IMR-90 (cell line): ENCODE measurements around the gene EIF4G3. TPM values are rescaled to one million over a fixed set of nuclear protein-coding genes. Genes with fewer than 3 reads are reported as not detected.

Source experiments
- ATAC-seq: fragments of 200-7000 bp; cut with Tn5 transposase; 2 replicates; pipeline ENCODE4 v1.9.1; 2020; ENCODE audit warnings: low read depth, mild to moderate bottlenecking, moderate library complexity
- BruUV-seq: library from RNA; stranded (reverse); fragments of 400-500 nt; replicated peaks from 2 replicates; lab custom pipeline; 2021; lab: Mats Ljungman, UMichigan
- CTCF ChIA-PET: fragments of 300-600 bp; formaldehyde crosslinking; extraction: SDS; loops from one replicate; lab custom pipeline; 2021; ENCODE audit warnings: antibody characterized with exemption; lab: Yijun Ruan, JAX
- POLR2A ChIA-PET: fragments of 300-600 bp; sonication (Branson Sonifier 250); formaldehyde crosslinking; loops from one replicate; lab custom pipeline; 2022; ENCODE audit warnings: antibody characterized with exemption; ENCODE audit not compliant: unreplicated experiment; lab: Charles Lee
- DNase-seq: peaks from one replicate; pipeline ENCODE4 v3.0.0; 2013
- H2AFZ ChIP-seq: replicated peaks from 2 replicates; pipeline ENCODE3; 2013; ENCODE audit warnings: low read length, mild to moderate bottlenecking; ENCODE audit not compliant: poor library complexity
- H2AK5ac ChIP-seq: 2 replicates; pipeline ENCODE4 v1.6.1; 2013; ENCODE audit warnings: low read depth, low read length, inconsistent platforms
- H2AK9ac ChIP-seq: replicated peaks from 2 replicates; pipeline ENCODE3; 2013; ENCODE audit warnings: mild to moderate bottlenecking, low read depth, low read length, moderate library complexity; ENCODE audit not compliant: poor library complexity
- H2BK120ac ChIP-seq: 2 replicates; pipeline ENCODE4 v1.6.1; 2013; ENCODE audit warnings: low read depth, low read length, inconsistent platforms
- H2BK15ac ChIP-seq: 3 replicates; pipeline ENCODE4 v1.6.1; 2013; ENCODE audit warnings: low read depth, low read length, inconsistent platforms
- H2BK20ac ChIP-seq: 2 replicates; pipeline ENCODE4 v1.6.1; 2013; ENCODE audit warnings: low read depth, mild to moderate bottlenecking, inconsistent platforms, low read length, moderate library complexity
- H2BK5ac ChIP-seq: 2 replicates; pipeline ENCODE4 v1.6.1; 2013; ENCODE audit warnings: mild to moderate bottlenecking, low read depth, low read length, inconsistent platforms; ENCODE audit not compliant: poor library complexity, severe bottlenecking
- H3K14ac ChIP-seq: replicated peaks from 2 replicates; pipeline ENCODE4 v1.6.1; 2013; ENCODE audit warnings: low read depth, low read length, inconsistent platforms
- H3K18ac ChIP-seq: 2 replicates; pipeline ENCODE4 v1.6.1; 2013; ENCODE audit warnings: low read depth, low read length, control low read depth
- H3K23ac ChIP-seq: 2 replicates; pipeline ENCODE4 v1.6.1; 2013; ENCODE audit warnings: low read depth, low read length, inconsistent platforms
- H3K27ac ChIP-seq: 2 replicates; pipeline ENCODE4 v1.5.1; 2013; ENCODE audit warnings: mild to moderate bottlenecking, control low read depth, low read length; ENCODE audit not compliant: insufficient read depth
- H3K27me3 ChIP-seq: 2 replicates; pipeline ENCODE4 v1.6.1; 2013; ENCODE audit warnings: low read length; ENCODE audit not compliant: control insufficient read depth, insufficient read depth
- H3K36me3 ChIP-seq: 2 replicates; pipeline ENCODE4 v1.6.1; 2013; ENCODE audit warnings: low read length, mixed read lengths; ENCODE audit not compliant: control insufficient read depth, insufficient read depth
- H3K4ac ChIP-seq: 2 replicates; pipeline ENCODE4 v1.6.1; 2013; ENCODE audit warnings: low read depth, low read length, inconsistent platforms
- H3K4me1 ChIP-seq: 2 replicates; pipeline ENCODE4 v1.6.1; 2013; ENCODE audit warnings: low read length, mixed read lengths; ENCODE audit not compliant: control insufficient read depth, insufficient read depth
- H3K4me2 ChIP-seq: 2 replicates; pipeline ENCODE4 v1.6.1; 2013; ENCODE audit warnings: low read depth, mild to moderate bottlenecking, control low read depth, low read length, moderate library complexity
- H3K4me3 ChIP-seq: 2 replicates; pipeline ENCODE4 v1.5.1; 2013; ENCODE audit warnings: low read depth, mild to moderate bottlenecking, control low read depth, low read length, moderate library complexity; ENCODE audit not compliant: insufficient read depth
- H3K56ac ChIP-seq: 2 replicates; pipeline ENCODE4 v1.6.1; 2013; ENCODE audit warnings: low read length, inconsistent platforms; ENCODE audit not compliant: insufficient read depth; ENCODE audit errors: extremely low read depth
- H3K79me1 ChIP-seq, 2 experiments: 2 replicates each; pipeline ENCODE4 v1.6.1; 2013; ENCODE audit warnings: low read length in 2 of 2, inconsistent platforms in 1 of 2, low read depth in 1 of 2
- H3K9ac ChIP-seq: 2 replicates; pipeline ENCODE4 v1.6.1; 2013; ENCODE audit warnings: low read depth, low read length, control low read depth
- H3K9me1 ChIP-seq: 2 replicates; pipeline ENCODE4 v1.6.1; 2013; ENCODE audit warnings: low read length, inconsistent platforms; ENCODE audit not compliant: insufficient read depth
- H3K9me3 ChIP-seq: 2 replicates; pipeline ENCODE4 v1.6.1; 2013; ENCODE audit warnings: low read length; ENCODE audit not compliant: control insufficient read depth, insufficient read depth
- H4K20me1 ChIP-seq: 2 replicates; pipeline ENCODE4 v1.6.1; 2013; ENCODE audit warnings: low read length, inconsistent platforms; ENCODE audit not compliant: insufficient read depth
- H4K5ac ChIP-seq: 2 replicates; pipeline ENCODE4 v1.6.1; 2013; ENCODE audit warnings: mild to moderate bottlenecking, low read depth, low read length, control low read depth
- H4K8ac ChIP-seq, 2 experiments: 2 replicates each; pipeline ENCODE4 v1.6.1; 2013; ENCODE audit warnings: low read depth in 2 of 2, low read length in 2 of 2, control low read depth in 1 of 2, inconsistent platforms in 1 of 2
- H4K91ac ChIP-seq: 2 replicates; pipeline ENCODE4 v1.6.1; 2013; ENCODE audit warnings: low read depth, low read length, inconsistent platforms; ENCODE audit not compliant: insufficient read depth
- BHLHE40 ChIP-seq: fragments of 150-350 bp; IDR thresholded peaks from 2 replicates; pipeline ENCODE4 v1.6.1; 2016; ENCODE audit warnings: mild to moderate bottlenecking, low read depth, low read length
- CEBPB ChIP-seq: IDR thresholded peaks from 2 replicates; pipeline ENCODE4 v1.6.1; 2012; ENCODE audit warnings: low read depth, low read length, improper control_type of control experiment
- CHD1 ChIP-seq: IDR thresholded peaks from 2 replicates; pipeline ENCODE4 v1.6.1; 2012; ENCODE audit warnings: low read depth, low read length, improper control_type of control experiment
- FOS ChIP-seq: fragments of 150-350 bp; IDR thresholded peaks from 2 replicates; pipeline ENCODE4 v1.6.1; 2016; ENCODE audit warnings: low read depth, low read length
- MAFK ChIP-seq: IDR thresholded peaks from 2 replicates; pipeline ENCODE4 v1.6.1; 2012; ENCODE audit warnings: low read depth, low read length, improper control_type of control experiment
- MAZ ChIP-seq: IDR thresholded peaks from 2 replicates; pipeline ENCODE4 v1.6.1; 2012; ENCODE audit warnings: low read depth, mild to moderate bottlenecking, low read length, improper control_type of control experiment, moderate library complexity, borderline replicate concordance
- MXI1 ChIP-seq: IDR thresholded peaks from 2 replicates; pipeline ENCODE4 v1.6.1; 2012; ENCODE audit warnings: low read depth, mild to moderate bottlenecking, low read length, moderate library complexity, borderline replicate concordance
- NFE2L2 ChIP-seq: fragments of 150-350 bp; IDR thresholded peaks from 2 replicates; pipeline ENCODE4 v1.6.1; 2016; ENCODE audit warnings: low read depth, mild to moderate bottlenecking, low read length
- POLR2A ChIP-seq: IDR thresholded peaks from 2 replicates; pipeline ENCODE4 v1.6.1; 2012; ENCODE audit warnings: mild to moderate bottlenecking, low read depth, low read length
- RAD21 ChIP-seq: IDR thresholded peaks from 2 replicates; pipeline ENCODE4 v1.6.1; 2012; ENCODE audit warnings: low read length, improper control_type of control experiment
- RCOR1 ChIP-seq: IDR thresholded peaks from 2 replicates; pipeline ENCODE4 v1.6.1; 2012; ENCODE audit warnings: mild to moderate bottlenecking, low read length, improper control_type of control experiment; ENCODE audit not compliant: insufficient replicate concordance
- SMC3 ChIP-seq: fragments of 150-350 bp; IDR thresholded peaks from 2 replicates; pipeline ENCODE4 v1.6.1; 2016; ENCODE audit warnings: low read depth, mild to moderate bottlenecking, antibody characterized with exemption, low read length, moderate library complexity
- WGBS, 2 experiments: methylation state at CpG; one replicate each; pipeline versions ENCODE4 v1.1.5 to v1.1.7; 2013; ENCODE audit warnings: missing lambda C conversion rate in 2 of 2; ENCODE audit not compliant: insufficient read length in 1 of 2; ENCODE audit errors: extremely low coverage in 2 of 2; 5-methylcytosine and 5-hydroxymethylcytosine counted together
- dilution Hi-C: fragments of 300-500 bp; cut with HindIII; formaldehyde crosslinking; loops from one replicate; pipeline ENCODE4 v1.14.3; 2018; ENCODE audit warnings: low sequenced_read_pairs; ENCODE audit not compliant: unreplicated experiment
- in situ Hi-C: fragments of 300-500 bp; cut with MboI; formaldehyde crosslinking; loops from 3 replicates; pipeline ENCODE4 v1.14.3; 2019; ENCODE audit warnings: low sequenced_read_pairs, inconsistent platforms, mixed read lengths
- intact Hi-C: fragments of 100-400 bp; cut with micrococcal nuclease; formaldehyde crosslinking; loops from 2 replicates; pipeline ENCODE4 v1.10.0; 2022
- polyA plus RNA-seq, 3 experiments: library from polyadenylated mRNA; depleted of rRNA; stranded (reverse); fragments of >200 nt; gene quantifications; 2 replicates each; pipeline ENCODE4 v1.2.3, GENCODE V29; 2012; ENCODE audit warnings: low replicate concordance in 1 of 3
- total RNA-seq: library from RNA; depleted of rRNA; stranded (reverse); fragments of >200 nt; gene quantifications from 2 replicates; pipeline ENCODE4 v1.2.3, GENCODE V29; 2012
- TF ChIP-seq, protein P1 (sequence below): fragments of 150-350 bp; IDR thresholded peaks from 2 replicates; pipeline ENCODE4 v1.6.1; 2017; ENCODE audit warnings: mild to moderate bottlenecking, antibody characterized with exemption, low read length, low read depth
- TF ChIP-seq, protein P2 (sequence below): fragments of 150-350 bp; IDR thresholded peaks from 2 replicates; pipeline ENCODE4 v1.6.1; 2016; ENCODE audit warnings: low read depth, mild to moderate bottlenecking, low read length, moderate library complexity, borderline replicate concordance
- TF ChIP-seq, protein P3 (sequence below): conservative IDR thresholded peaks from 2 replicates; pipeline ENCODE4 v1.5.1; 2012; ENCODE audit warnings: mild to moderate bottlenecking, low read depth, low read length, improper control_type of control experiment

Gene EIF4G3
- total and polyA plus RNA-seq, 2 of the 4 experiments (the other 2 are of a cell fraction), result 25.8 to 49.2 TPM

DNA sequence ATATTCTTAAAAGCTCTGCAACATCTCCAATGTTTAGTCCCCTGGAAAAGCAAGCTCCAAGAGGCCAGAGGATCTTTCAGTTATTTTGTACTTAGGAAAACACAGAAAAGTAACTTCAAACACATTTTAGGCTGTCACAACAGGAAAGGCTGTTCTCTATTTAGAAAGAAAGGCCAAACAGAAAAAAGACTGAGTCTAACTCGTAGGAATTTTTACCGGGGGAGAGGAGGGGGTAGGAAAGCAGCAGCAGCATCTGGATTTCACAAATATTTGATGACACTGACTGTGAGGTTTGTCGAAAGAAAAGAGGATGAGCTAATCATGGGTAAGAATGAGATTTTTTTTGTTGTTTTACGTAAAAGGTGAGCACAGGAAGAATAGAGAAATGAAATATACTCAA is 107.1 kb downstream of the EIF4G3 start:
- Histone ChIP-seq H2BK120ac (peak overlapping the region; percentile 74), H3K4me1 (peaks cover 1% of the 10 kb centered on the region; the same call in 1 of the 2 replicates), H4K8ac (peak overlapping the region in 1 of 2 experiments; percentile 60; a peak in 2 of 4 replicates), H4K91ac (no peak overlapping the region), H3K18ac (peak overlapping the region; percentile 21; the same call in 1 of the 2 replicates), H4K20me1 (peaks cover 13% of the 10 kb centered on the region; the same call in 1 of the 2 replicates), H3K9me1 (peaks cover 5% of the 10 kb centered on the region; the same call in 1 of the 2 replicates), H3K27me3 (no peaks in the 10 kb centered on the region), H2BK20ac (peak overlapping the region; percentile 73; the same call in 1 of the 2 replicates), H3K9me3 (no peaks in the 10 kb centered on the region), H3K9ac (no peak overlapping the region), H3K4me3 (no peak overlapping the region), H3K56ac (no peak overlapping the region; the same call in 1 of the 2 replicates), H3K14ac (peak overlapping the region; percentile 54), H3K36me3 (peaks cover 3% of the 10 kb centered on the region; the same call in 1 of the 2 replicates), H2AK5ac (no peak overlapping the region), H2AK9ac (no peak overlapping the region), H3K4ac (peak overlapping the region; percentile 65; the same call in 1 of the 2 replicates), H2BK15ac (no peak overlapping the region), H3K23ac (peak overlapping the region; percentile 84; the same call in 1 of the 2 replicates), H2BK5ac (peak overlapping the region; percentile 80), H3K27ac (no peak overlapping the region), H4K5ac (no peak overlapping the region), H3K4me2 (peak overlapping the region; percentile 42; the same call in 1 of the 2 replicates), H2AFZ (no peak overlapping the region), H3K79me1 (peaks cover 33 to 56% of the 10 kb centered on the region in 2 experiments)
- intact Hi-C loops (no loop called here), dilution Hi-C loops (no loop called here), in situ Hi-C loops (no loop called here)
- ChIA-PET CTCF (no interaction called here), POLR2A (interaction anchor here (0.6 kb wide), 2 partner anchors 102 to 377 kb away, joined by 4 to 5 read pairs; no protein-coding TSS in a partner anchor)
- peak; percentile 91 for ATAC-seq
- no TSS peak for BruUV-seq
- peak; percentile 86 for DNase-seq
- WGBS, 2 experiments, result 6% methylated on average over 2 of the region's 4 CpGs; no CpG with 5 or more reads in 1 of the 2 experiments
- TF ChIP-seq, protein P1, sequence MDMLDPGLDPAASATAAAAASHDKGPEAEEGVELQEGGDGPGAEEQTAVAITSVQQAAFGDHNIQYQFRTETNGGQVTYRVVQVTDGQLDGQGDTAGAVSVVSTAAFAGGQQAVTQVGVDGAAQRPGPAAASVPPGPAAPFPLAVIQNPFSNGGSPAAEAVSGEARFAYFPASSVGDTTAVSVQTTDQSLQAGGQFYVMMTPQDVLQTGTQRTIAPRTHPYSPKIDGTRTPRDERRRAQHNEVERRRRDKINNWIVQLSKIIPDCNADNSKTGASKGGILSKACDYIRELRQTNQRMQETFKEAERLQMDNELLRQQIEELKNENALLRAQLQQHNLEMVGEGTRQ, result no peak
- TF ChIP-seq POLR2A, result no peak
- no peak for TF ChIP-seq MAZ
- TF ChIP-seq BHLHE40, result no peak
- no peak for TF ChIP-seq MXI1
- TF ChIP-seq, protein P2, sequence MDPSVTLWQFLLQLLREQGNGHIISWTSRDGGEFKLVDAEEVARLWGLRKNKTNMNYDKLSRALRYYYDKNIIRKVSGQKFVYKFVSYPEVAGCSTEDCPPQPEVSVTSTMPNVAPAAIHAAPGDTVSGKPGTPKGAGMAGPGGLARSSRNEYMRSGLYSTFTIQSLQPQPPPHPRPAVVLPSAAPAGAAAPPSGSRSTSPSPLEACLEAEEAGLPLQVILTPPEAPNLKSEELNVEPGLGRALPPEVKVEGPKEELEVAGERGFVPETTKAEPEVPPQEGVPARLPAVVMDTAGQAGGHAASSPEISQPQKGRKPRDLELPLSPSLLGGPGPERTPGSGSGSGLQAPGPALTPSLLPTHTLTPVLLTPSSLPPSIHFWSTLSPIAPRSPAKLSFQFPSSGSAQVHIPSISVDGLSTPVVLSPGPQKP, result no peak
- TF ChIP-seq CEBPB, result peak; percentile 69; the same call in 1 of the 2 replicates
- TF ChIP-seq, protein P3, sequence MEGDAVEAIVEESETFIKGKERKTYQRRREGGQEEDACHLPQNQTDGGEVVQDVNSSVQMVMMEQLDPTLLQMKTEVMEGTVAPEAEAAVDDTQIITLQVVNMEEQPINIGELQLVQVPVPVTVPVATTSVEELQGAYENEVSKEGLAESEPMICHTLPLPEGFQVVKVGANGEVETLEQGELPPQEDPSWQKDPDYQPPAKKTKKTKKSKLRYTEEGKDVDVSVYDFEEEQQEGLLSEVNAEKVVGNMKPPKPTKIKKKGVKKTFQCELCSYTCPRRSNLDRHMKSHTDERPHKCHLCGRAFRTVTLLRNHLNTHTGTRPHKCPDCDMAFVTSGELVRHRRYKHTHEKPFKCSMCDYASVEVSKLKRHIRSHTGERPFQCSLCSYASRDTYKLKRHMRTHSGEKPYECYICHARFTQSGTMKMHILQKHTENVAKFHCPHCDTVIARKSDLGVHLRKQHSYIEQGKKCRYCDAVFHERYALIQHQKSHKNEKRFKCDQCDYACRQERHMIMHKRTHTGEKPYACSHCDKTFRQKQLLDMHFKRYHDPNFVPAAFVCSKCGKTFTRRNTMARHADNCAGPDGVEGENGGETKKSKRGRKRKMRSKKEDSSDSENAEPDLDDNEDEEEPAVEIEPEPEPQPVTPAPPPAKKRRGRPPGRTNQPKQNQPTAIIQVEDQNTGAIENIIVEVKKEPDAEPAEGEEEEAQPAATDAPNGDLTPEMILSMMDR, result no peak
- no peak for TF ChIP-seq FOS
- peak; percentile 37 for TF ChIP-seq RCOR1
- no peak for TF ChIP-seq NFE2L2
- 0 out of 2 replicates have a peak, but pooled peaks have one; percentile 17 for TF ChIP-seq MAFK
- no peak for TF ChIP-seq CHD1
- no peak for TF ChIP-seq SMC3
- TF ChIP-seq RAD21, result no peak
